GM03348 (cell line): ENCODE measurements around the gene AGGF1.
A peak's percentile ranks its signal among the peaks of the same experiment; 100 is the strongest.
"Not testable (repeated sequence)": the region's sequence is repeated elsewhere in the genome, so short reads cannot be mapped to it uniquely, and the experiment has no call there.

Experiments used
- DNase-seq: peaks from one replicate; pipeline ENCODE4 v3.0.0; 2012; ENCODE audit warnings: low spot score

Gene AGGF1

GRCh38 chr5:77086689-77087483 lies 56.7 kb downstream of the AGGF1 start, which contains the start of gene ZBED3:
TSS of gene ZBED3 (minus strand) at chr5:77087285. CDS start at chr5:77077878, 9,407 bp downstream.
- peak; percentile 56 for DNase-seq

- peak; percentile 5 for DNase-seq
Observed at GRCh38 chr5:77087484-77088261, 57.5 kb downstream of the AGGF1 start.

GRCh38 chr5:77095189-77095588 lies 65.0 kb downstream of the AGGF1 start:
- no peak for DNase-seq

- peak; percentile 60 for DNase-seq
Observed at GRCh38 chr5:77101298-77101697, 71.1 kb downstream of the AGGF1 start.

GRCh38 chr5:77102549-77102948 lies 72.3 kb downstream of the AGGF1 start:
- no peak for DNase-seq

- DNase-seq, result no peak
Observed at GRCh38 chr5:77103457-77103856, 73.3 kb downstream of the AGGF1 start.

- DNase-seq, result no peak
Observed at GRCh38 chr5:77104813-77105212, 74.6 kb downstream of the AGGF1 start.

- not testable (repeated sequence) for DNase-seq
Observed at GRCh38 chr5:77107035-77107434, 76.8 kb downstream of the AGGF1 start.
